H9 (cell line): ENCODE results near the gene PLXND1. TPM values are rescaled to one million over a fixed set of nuclear protein-coding genes. Genes with fewer than 3 reads are reported as not detected.
A peak's percentile ranks its signal among the peaks of the same experiment; 100 is the strongest.

Experiments used
- DNase-seq: peaks from one replicate; pipeline ENCODE4 v3.0.0-alpha.2; 2017
- H2AFZ ChIP-seq: one replicate; pipeline ENCODE4 v1.6.1; 2013; ENCODE audit warnings: mild to moderate bottlenecking, low read length, control low read depth, moderate library complexity
- H2AK5ac ChIP-seq: 2 replicates; pipeline ENCODE4 v1.6.1; 2013; ENCODE audit warnings: low read length, control low read depth, mixed read lengths; ENCODE audit not compliant: insufficient read length
- H2BK120ac ChIP-seq: one replicate; pipeline ENCODE4 v1.6.1; 2013; ENCODE audit warnings: low read depth, mild to moderate bottlenecking, low read length, control low read depth, inconsistent platforms; ENCODE audit not compliant: poor library complexity, severe bottlenecking
- H2BK12ac ChIP-seq: 2 replicates; pipeline ENCODE4 v1.6.1; 2013; ENCODE audit warnings: low read length, control low read depth, mixed read lengths, low read depth; ENCODE audit not compliant: insufficient read length
- H2BK15ac ChIP-seq: 2 replicates; pipeline ENCODE4 v1.6.1; 2013; ENCODE audit warnings: low read depth, low read length, control low read depth
- H2BK20ac ChIP-seq: one replicate; pipeline ENCODE4 v1.6.1; 2013; ENCODE audit warnings: low read depth, mild to moderate bottlenecking, low read length, control low read depth, inconsistent platforms; ENCODE audit not compliant: poor library complexity, severe bottlenecking
- H2BK5ac ChIP-seq: 2 replicates; pipeline ENCODE4 v1.6.1; 2013; ENCODE audit warnings: low read length, control low read depth, mixed read lengths; ENCODE audit not compliant: insufficient read length
- H3K14ac ChIP-seq: 2 replicates; pipeline ENCODE4 v1.6.1; 2013; ENCODE audit warnings: low read length, control low read depth; ENCODE audit not compliant: insufficient read depth
- H3K18ac ChIP-seq: 2 replicates; pipeline ENCODE4 v1.6.1; 2013; ENCODE audit warnings: low read depth, mild to moderate bottlenecking, mixed read lengths, low read length, control low read depth; ENCODE audit not compliant: insufficient read length
- H3K23ac ChIP-seq: 2 replicates; pipeline ENCODE4 v1.6.1; 2013; ENCODE audit warnings: low read length, control low read depth, mixed read lengths, low read depth; ENCODE audit not compliant: insufficient read length
- H3K23me2 ChIP-seq: 2 replicates; pipeline ENCODE4 v1.6.1; 2013; ENCODE audit warnings: low read depth, mild to moderate bottlenecking, mixed read lengths, low read length, control low read depth; ENCODE audit not compliant: insufficient read length, poor library complexity, severe bottlenecking
- H3K27ac ChIP-seq: 2 replicates; pipeline ENCODE4 v1.5.1; 2013; ENCODE audit warnings: low read length, control low read depth, mixed read lengths, low read depth; ENCODE audit not compliant: insufficient read length
- H3K27me3 ChIP-seq: 2 replicates; pipeline ENCODE4 v1.6.1; 2013; ENCODE audit warnings: low read length, control low read depth, inconsistent platforms; ENCODE audit not compliant: insufficient read depth
- H3K4ac ChIP-seq: 2 replicates; pipeline ENCODE4 v1.6.1; 2013; ENCODE audit warnings: low read depth, mild to moderate bottlenecking, control low read depth, inconsistent platforms, low read length, moderate library complexity
- H3K4me1 ChIP-seq: 2 replicates; pipeline ENCODE4 v1.6.1; 2013; ENCODE audit warnings: low read length, control low read depth, inconsistent platforms; ENCODE audit not compliant: insufficient read depth
- H3K4me2 ChIP-seq: 2 replicates; pipeline ENCODE4 v1.6.1; 2013; ENCODE audit warnings: low read length, control low read depth, mixed read lengths; ENCODE audit not compliant: insufficient read length, insufficient read depth
- H3K56ac ChIP-seq: 2 replicates; pipeline ENCODE4 v1.6.1; 2013; ENCODE audit warnings: low read depth, mild to moderate bottlenecking, mixed read lengths, low read length, control low read depth; ENCODE audit not compliant: insufficient read length
- H3K79me1 ChIP-seq: 2 replicates; pipeline ENCODE4 v1.6.1; 2013; ENCODE audit warnings: low read depth, mild to moderate bottlenecking, moderate library complexity, low read length, control low read depth, inconsistent platforms; ENCODE audit not compliant: insufficient read depth, poor library complexity, severe bottlenecking
- H3K79me2 ChIP-seq: 2 replicates; pipeline ENCODE4 v1.6.1; 2013; ENCODE audit warnings: low read length, control low read depth, inconsistent platforms; ENCODE audit not compliant: insufficient read depth
- H3K9ac ChIP-seq: 2 replicates; pipeline ENCODE4 v1.6.1; 2013; ENCODE audit warnings: low read length, control low read depth, mixed read lengths; ENCODE audit not compliant: insufficient read length; ENCODE audit errors: extremely low read depth
- H3K9me3 ChIP-seq: one replicate; pipeline ENCODE4 v1.6.1; 2013; ENCODE audit warnings: low read depth, low read length, inconsistent platforms; ENCODE audit not compliant: control insufficient read depth
- H3T11ph ChIP-seq: one replicate; pipeline ENCODE4 v1.6.1; 2013; ENCODE audit warnings: mild to moderate bottlenecking, low read length, control low read depth, inconsistent platforms
- H4K20me1 ChIP-seq: one replicate; pipeline ENCODE4 v1.6.1; 2013; ENCODE audit not compliant: control insufficient read depth, insufficient read length, insufficient read depth
- H4K5ac ChIP-seq: 2 replicates; pipeline ENCODE4 v1.6.1; 2013; ENCODE audit warnings: low read depth, mild to moderate bottlenecking, mixed read lengths, low read length, control low read depth; ENCODE audit not compliant: insufficient read length
- H4K8ac ChIP-seq: replicated peaks from 2 replicates; pipeline ENCODE4 v1.6.1; 2013; ENCODE audit warnings: low read length, control low read depth, mixed read lengths, low read depth; ENCODE audit not compliant: insufficient read length
- H4K91ac ChIP-seq: 2 replicates; pipeline ENCODE4 v1.6.1; 2013; ENCODE audit warnings: low read depth, mild to moderate bottlenecking, moderate library complexity, mixed read lengths, low read length, control low read depth; ENCODE audit not compliant: insufficient read length
- H3K27ac Mint-ChIP-seq, 3 experiments: 2 replicates in 2 of 3; 3 replicates in 1 of 3; pipeline ENCODE4 v1.8.0; 2020 to 2021; ENCODE audit warnings: mixed read lengths in 3 of 3, mild to moderate bottlenecking in 1 of 3, moderate library complexity in 1 of 3
- H3K27me3 Mint-ChIP-seq: 2 replicates; pipeline ENCODE4 v1.8.0; 2021; ENCODE audit warnings: low read depth, mild to moderate bottlenecking, moderate library complexity, mixed read lengths
- H3K36me3 Mint-ChIP-seq, 3 experiments: 2 replicates in 2 of 3; 3 replicates in 1 of 3; pipeline ENCODE4 v1.8.0; 2020 to 2021; ENCODE audit warnings: low read depth in 3 of 3, mixed read lengths in 3 of 3; ENCODE audit not compliant: insufficient read depth in 1 of 3
- H3K4me1 Mint-ChIP-seq, 2 experiments: 2 replicates each; pipeline ENCODE4 v1.8.0; 2020; ENCODE audit warnings: mixed read lengths in 2 of 2
- H3K4me3 Mint-ChIP-seq, 2 experiments: 2 replicates in 1 of 2; 3 replicates in 1 of 2; pipeline ENCODE4 v1.8.0; 2020 to 2021; ENCODE audit warnings: mild to moderate bottlenecking in 2 of 2, mixed read lengths in 2 of 2, moderate library complexity in 1 of 2
- H3K9me3 Mint-ChIP-seq, 2 experiments: 2 replicates in 1 of 2; 3 replicates in 1 of 2; pipeline ENCODE4 v1.8.0; 2020; ENCODE audit warnings: mild to moderate bottlenecking in 2 of 2, mixed read lengths in 2 of 2, moderate library complexity in 1 of 2
- CTCF ChIP-seq: fragments of 200-600 bp; sonication (generic); conservative IDR thresholded peaks from 3 replicates; pipeline ENCODE4 v1.8.0; 2021; ENCODE audit warnings: antibody characterized with exemption, mild to moderate bottlenecking
- WGBS: extraction: QIAGEN DNeasy Blood & Tissue Kit; methylation state at CpG from one replicate; pipeline ENCODE4 v1.1.7; 2013; ENCODE audit warnings: missing lambda C conversion rate, low lambda C conversion rate, mixed read lengths; ENCODE audit not compliant: insufficient read length; ENCODE audit errors: extremely low coverage; 5-methylcytosine and 5-hydroxymethylcytosine counted together
- total RNA-seq: library from RNA; stranded (reverse); gene quantifications from 2 replicates; pipeline ENCODE4 v1.2.1, GENCODE V29; 2021

PLXND1 gene
- total RNA-seq, 1 experiment from 2014 or later = 50.9 TPM

GRCh38 chr3:129532261-129532660 is 74.2 kb downstream of the PLXND1 start:
- H3K23me2 ChIP-seq = no peaks in the 10 kb centered on the region
- H4K8ac ChIP-seq = no peak overlapping the region
- H3K9ac ChIP-seq = no peak overlapping the region
- no peak overlapping the region for H3K14ac ChIP-seq
- no peak overlapping the region for H2BK20ac ChIP-seq
- no peaks in the 10 kb centered on the region for H3K79me1 ChIP-seq
- Mint-ChIP-seq H3K27ac (peak overlapping the region in 1 of 3 experiments; percentile 91; a peak in 1 of 7 replicates), H3K27me3 (peaks cover 8% of the 10 kb centered on the region), H3K36me3 (no peaks in the 10 kb centered on the region; a peak in 1 of 7 replicates), H3K4me3 (no peak overlapping the region), H3K4me1 (peaks cover 39 to 50% of the 10 kb centered on the region in 2 experiments), H3K9me3 (no peaks in the 10 kb centered on the region)
- H4K5ac ChIP-seq = no peak overlapping the region
- no peak overlapping the region for H3K27ac ChIP-seq
- H3K4ac ChIP-seq = no peak overlapping the region
- no peaks in the 10 kb centered on the region for H3K27me3 ChIP-seq
- no CpG with 5 or more reads among the region's 20 CpGs for WGBS
- H2BK15ac ChIP-seq = no peak overlapping the region
- no peak overlapping the region for H2BK5ac ChIP-seq
- no peaks in the 10 kb centered on the region for H3K9me3 ChIP-seq
- H3K79me2 ChIP-seq = no peaks in the 10 kb centered on the region
- H3K56ac ChIP-seq = no peak overlapping the region
- no peak for DNase-seq
- H2BK120ac ChIP-seq = no peak overlapping the region
- H2BK12ac ChIP-seq = no peak overlapping the region
- H3K18ac ChIP-seq = no peak overlapping the region
- H3K4me1 ChIP-seq = peaks cover 15% of the 10 kb centered on the region; the same call in 1 of the 2 replicates
- TF ChIP-seq CTCF = no peak
- H4K91ac ChIP-seq = no peak overlapping the region
- H2AK5ac ChIP-seq = no peak overlapping the region
- H3K23ac ChIP-seq = no peak overlapping the region
- no peaks in the 10 kb centered on the region for H4K20me1 ChIP-seq
- no peak overlapping the region for H3K4me2 ChIP-seq
- no peak overlapping the region for H2AFZ ChIP-seq
- no peak overlapping the region for H3T11ph ChIP-seq
